GM12865 (cell line): ENCODE measurements around the gene PDE8A.
"Not testable (repeated sequence)": the region's sequence is repeated elsewhere in the genome, so short reads cannot be mapped to it uniquely, and the experiment has no call there.

Experiments used
- DNase-seq: peaks from one replicate; pipeline ENCODE4 v3.0.0; 2010; ENCODE audit warnings: low read depth
- H3K4me3 ChIP-seq: 2 replicates; pipeline ENCODE4 v1.5.1; 2011; ENCODE audit warnings: mild to moderate bottlenecking, low read depth, low read length, control low read depth
- TF ChIP-seq, protein P1 (sequence below): IDR thresholded peaks from 2 replicates; pipeline ENCODE4 v1.5.1; 2011; ENCODE audit warnings: low read length, control low read depth, low read depth, inconsistent platforms; ENCODE audit not compliant: insufficient read depth; ENCODE audit errors: missing control alignments

PDE8A gene

DNA sequence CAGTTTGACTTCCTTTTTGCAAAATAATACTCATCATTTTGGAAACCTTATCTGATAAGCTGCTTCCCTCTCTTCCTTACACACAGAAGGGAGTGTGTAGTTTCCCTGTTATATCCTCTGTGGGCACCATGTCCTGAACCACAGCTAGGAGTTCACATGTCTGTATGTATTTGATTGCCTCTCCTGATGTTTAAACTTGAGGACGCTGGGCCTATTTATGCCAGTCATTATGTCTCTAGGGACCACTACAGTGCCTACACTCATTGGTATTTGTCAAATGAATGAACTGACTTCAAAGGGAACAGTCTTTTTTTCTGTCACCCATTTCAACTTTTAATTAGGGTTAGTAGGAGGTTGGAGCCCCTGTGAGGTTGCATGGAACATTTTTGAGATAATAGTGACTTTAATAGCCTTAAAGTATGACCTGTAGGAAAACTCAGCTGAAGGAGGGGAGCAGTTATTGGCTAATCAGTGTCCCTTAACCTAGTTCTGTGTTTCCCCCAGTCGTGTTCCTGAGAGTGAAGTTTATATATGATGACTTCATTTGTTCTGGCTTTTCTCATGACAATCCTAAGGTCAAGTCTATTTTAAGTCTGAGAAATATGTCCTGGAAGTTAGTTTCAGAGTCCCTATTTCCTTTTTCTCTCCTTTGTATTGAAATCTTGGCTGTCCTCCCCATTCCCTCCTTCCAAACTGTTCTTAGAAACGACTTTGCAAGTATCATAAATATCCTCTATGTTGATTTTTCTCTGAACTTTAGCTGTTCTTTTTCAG is 28.9 kb downstream of the PDE8A start:
- no peak overlapping the region for H3K4me3 ChIP-seq
- TF ChIP-seq, protein P1, sequence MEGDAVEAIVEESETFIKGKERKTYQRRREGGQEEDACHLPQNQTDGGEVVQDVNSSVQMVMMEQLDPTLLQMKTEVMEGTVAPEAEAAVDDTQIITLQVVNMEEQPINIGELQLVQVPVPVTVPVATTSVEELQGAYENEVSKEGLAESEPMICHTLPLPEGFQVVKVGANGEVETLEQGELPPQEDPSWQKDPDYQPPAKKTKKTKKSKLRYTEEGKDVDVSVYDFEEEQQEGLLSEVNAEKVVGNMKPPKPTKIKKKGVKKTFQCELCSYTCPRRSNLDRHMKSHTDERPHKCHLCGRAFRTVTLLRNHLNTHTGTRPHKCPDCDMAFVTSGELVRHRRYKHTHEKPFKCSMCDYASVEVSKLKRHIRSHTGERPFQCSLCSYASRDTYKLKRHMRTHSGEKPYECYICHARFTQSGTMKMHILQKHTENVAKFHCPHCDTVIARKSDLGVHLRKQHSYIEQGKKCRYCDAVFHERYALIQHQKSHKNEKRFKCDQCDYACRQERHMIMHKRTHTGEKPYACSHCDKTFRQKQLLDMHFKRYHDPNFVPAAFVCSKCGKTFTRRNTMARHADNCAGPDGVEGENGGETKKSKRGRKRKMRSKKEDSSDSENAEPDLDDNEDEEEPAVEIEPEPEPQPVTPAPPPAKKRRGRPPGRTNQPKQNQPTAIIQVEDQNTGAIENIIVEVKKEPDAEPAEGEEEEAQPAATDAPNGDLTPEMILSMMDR: no peak
- no peak for DNase-seq

DNA sequence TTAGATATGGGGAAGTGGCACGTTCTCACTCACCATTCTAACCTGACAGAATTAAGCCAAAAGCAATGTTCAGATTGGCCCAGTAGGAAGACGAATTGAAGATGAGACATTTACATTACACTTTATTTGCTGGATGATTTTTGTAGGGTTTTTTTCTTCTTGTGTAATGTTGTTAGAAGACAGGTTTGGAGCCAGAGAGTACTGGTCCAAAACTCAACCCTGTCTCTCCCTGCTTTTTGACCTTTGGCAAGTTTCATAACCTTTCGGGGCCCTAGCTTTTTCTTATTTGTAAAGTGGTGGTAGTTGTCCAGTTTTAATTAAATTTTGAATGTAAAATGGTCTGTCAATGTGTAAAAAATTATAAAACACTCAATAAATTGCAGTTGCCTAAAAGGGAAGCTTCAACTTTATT is 29.5 kb downstream of the PDE8A start:
- DNase-seq: no peak
- TF ChIP-seq, protein P1: no peak

DNA sequence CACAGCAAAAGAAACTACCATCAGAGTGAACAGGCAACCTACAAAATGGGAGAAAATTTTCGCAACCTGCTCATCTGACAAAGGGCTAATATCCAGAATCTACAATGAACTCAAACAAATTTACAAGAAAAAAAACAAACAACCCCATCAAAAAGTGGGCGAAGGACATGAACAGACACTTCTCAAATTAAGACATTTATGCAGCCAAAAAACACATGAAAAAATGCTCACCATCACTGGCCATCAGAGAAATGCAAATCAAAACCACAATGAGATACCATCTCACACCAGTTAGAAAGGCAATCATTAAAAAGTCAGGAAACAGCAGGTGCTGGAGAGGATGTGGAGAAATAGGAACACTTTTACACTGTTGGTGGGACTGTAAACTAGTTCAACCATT is 30.1 kb downstream of the PDE8A start:
- H3K4me3 ChIP-seq: not testable (repeated sequence)

More for the DNA sequence above, 29.5 kb downstream of the PDE8A start:
- no peak overlapping the region for H3K4me3 ChIP-seq

DNA sequence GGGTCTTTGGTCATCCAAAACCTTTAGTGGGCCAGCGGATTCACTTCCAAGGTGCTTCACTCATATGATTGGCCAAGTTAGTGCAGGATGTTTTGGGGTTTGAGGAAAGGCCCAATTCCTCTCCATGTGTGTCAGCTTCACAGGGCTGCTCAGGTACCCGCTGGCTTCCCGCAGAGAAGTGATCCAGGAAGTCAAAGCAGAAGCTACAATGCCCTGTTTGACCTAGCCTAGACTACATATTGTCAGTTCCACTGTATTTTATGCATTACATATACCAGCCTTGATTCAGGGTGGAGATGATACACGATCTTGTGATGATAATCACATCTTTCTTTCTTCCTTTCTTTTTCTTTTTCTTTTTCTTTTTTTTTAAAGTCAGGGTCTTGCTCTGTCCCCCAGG is 32.1 kb downstream of the PDE8A start:
- TF ChIP-seq, protein P1: no peak
- no peak overlapping the region for H3K4me3 ChIP-seq
- no peak for DNase-seq

More for the DNA sequence above, 30.1 kb downstream of the PDE8A start:
- not testable (repeated sequence) for DNase-seq

DNA sequence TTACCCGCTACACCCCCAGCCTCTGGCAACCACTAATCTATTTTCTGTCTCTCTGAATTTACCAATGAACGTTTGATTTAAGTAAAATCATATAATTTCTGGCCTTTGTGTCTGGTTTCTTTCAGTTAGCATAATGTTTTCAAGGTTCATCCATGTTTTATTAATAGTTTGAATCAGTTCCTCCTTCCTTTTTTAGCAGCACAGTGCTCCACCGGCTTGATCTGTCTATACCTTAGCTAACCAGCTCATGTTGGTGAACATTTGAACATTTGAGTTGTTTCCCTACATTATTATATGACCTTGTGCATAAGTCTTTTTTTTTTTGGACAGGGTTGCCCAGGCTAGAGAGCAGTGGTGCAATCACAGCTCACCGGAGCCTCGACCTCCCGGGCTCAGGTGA is 33.3 kb downstream of the PDE8A start:
- no peak overlapping the region for H3K4me3 ChIP-seq
- TF ChIP-seq, protein P1: no peak

DNA sequence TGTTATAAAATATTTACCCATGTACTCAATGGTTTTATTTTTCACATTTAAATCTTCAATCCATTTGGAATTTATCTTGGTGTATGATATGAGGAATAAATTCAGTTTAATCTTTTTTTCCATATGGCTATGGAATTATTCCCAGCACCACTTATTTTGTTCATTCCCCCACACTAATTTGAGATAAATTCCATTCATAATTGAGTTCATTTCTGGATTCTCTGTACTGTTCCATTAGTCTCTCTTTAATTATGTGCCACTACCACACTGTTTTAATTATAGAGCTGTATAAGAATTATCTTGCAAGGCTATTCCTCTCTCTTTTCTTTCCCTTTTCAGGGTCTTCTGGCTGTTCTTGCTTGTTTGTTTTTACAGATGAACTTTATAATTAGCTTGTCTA is 34.6 kb downstream of the PDE8A start:
- H3K4me3 ChIP-seq: no peak overlapping the region
- no peak for DNase-seq
- TF ChIP-seq, protein P1: no peak

More for the DNA sequence above, 33.3 kb downstream of the PDE8A start:
- DNase-seq: no peak

DNA sequence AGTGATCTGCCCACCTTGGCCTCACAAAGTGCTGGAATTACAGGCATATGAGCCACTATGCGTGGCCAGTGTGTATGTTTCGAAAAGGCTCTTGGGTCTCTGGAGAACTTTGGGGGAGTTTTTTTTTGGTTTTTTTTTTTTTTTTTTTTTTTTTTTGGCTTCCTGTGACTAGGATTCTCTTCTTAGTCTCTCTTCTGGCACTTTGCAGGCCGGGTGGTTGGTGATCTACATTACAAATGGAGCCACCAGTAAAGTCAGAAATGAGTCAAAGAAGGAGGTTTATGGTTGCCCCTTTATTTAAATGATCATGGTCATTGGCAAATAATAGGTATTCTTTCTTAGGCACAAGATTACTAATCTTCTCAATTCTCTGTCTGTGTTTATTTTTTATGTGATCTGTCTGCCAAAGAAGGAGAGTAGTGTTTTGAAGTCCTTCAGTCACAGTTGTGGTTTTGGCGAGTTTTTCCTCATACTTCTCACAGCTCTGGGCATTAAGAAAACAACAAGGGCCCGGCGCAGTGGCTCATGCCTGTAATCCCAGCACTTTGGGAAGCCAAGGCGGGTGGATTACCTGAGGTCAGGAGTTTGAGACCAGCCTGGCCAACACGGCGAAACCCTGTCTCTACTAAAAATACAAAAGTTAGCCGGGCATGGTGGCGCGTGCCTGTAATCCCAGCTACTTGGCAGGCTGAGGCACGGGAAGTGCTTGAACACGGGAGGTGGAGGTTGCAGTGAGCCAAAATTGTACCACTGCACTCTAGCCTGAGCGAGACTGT is 38.3 kb downstream of the PDE8A start:
- peak; percentile 72 for DNase-seq
- TF ChIP-seq, protein P1: no peak
- no peak overlapping the region for H3K4me3 ChIP-seq
